ENCODE data around the gene ARF1.

ARF1 gene

DNA sequence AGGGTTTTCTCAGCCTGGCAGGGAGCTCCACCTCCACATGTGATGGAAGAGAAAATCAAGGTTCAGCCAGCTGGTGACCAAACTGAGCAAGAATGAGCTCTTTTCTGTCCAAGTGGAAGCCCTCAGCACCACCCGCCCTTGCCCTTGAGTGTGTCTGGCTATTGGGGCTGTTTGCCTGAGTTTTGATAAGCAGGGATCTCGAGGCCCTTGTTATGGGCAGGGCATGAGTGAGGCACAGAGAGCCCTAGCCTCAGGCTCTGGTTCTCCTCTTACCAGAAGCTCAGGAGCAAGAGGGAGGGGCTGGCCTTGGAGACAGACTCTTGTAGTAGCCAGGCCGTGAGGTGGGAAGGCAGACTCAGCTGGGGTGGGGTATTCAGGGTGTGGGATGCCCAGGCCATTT, 37.5 kb upstream of the ARF1 start:
- no peak overlapping the region for H3K4me2 ChIP-seq
- H3K79me2 ChIP-seq (ENCODE audit: insufficient read depth, low read depth) = no peaks in the 10 kb centered on the region
- H3K36me3 ChIP-seq (ENCODE audit: insufficient read depth) = no peaks in the 10 kb centered on the region
- TF ChIP-seq, protein P1, sequence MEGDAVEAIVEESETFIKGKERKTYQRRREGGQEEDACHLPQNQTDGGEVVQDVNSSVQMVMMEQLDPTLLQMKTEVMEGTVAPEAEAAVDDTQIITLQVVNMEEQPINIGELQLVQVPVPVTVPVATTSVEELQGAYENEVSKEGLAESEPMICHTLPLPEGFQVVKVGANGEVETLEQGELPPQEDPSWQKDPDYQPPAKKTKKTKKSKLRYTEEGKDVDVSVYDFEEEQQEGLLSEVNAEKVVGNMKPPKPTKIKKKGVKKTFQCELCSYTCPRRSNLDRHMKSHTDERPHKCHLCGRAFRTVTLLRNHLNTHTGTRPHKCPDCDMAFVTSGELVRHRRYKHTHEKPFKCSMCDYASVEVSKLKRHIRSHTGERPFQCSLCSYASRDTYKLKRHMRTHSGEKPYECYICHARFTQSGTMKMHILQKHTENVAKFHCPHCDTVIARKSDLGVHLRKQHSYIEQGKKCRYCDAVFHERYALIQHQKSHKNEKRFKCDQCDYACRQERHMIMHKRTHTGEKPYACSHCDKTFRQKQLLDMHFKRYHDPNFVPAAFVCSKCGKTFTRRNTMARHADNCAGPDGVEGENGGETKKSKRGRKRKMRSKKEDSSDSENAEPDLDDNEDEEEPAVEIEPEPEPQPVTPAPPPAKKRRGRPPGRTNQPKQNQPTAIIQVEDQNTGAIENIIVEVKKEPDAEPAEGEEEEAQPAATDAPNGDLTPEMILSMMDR (conservative IDR thresholded peaks at IDR 0.05; ENCODE audit: low read depth, low read length) = no peak
- H3K27me3 ChIP-seq (ENCODE audit: insufficient read depth, low read depth) = no peaks in the 10 kb centered on the region
- no peak overlapping the region for H3K4me3 ChIP-seq (IDR thresholded peaks at IDR 0.05; ENCODE audit: insufficient read depth, low read depth, low read length)
- no peaks in the 10 kb centered on the region for H4K20me1 ChIP-seq (ENCODE audit: insufficient read depth)
- H3K9ac ChIP-seq = no peak overlapping the region
- no peak overlapping the region for H3K27ac ChIP-seq
- H3K4me1 ChIP-seq (ENCODE audit: low read depth, poor library complexity, severe bottlenecking) = no peaks in the 10 kb centered on the region
- H2AFZ ChIP-seq (ENCODE audit: low read depth) = no peak overlapping the region

DNA sequence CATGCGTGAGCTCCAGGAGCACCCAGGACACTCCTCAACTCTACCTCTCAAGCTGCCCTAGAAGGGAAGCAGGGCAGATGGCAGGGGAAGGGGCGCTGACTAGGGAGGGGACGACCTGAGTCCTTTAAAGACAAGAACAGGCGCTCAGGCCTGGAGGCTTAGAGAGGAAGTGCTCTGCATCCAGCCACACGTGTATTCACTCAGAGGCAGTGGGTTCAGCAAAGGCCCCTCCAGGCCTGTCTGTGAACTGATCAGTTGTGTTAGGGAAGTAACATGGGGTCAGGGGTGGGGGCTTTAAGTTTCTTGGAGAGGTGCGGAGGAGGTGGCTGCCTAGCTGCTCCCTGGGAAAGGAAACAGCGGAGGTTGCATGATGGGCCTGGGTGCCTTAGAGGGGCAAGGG, 37.1 kb upstream of the ARF1 start:
- Histone ChIP-seq H3K9ac (no peak overlapping the region), H4K20me1 (ENCODE audit: insufficient read depth) (no peaks in the 10 kb centered on the region), H3K4me3 (IDR thresholded peaks at IDR 0.05; ENCODE audit: insufficient read depth, low read depth, low read length) (no peak overlapping the region), H3K36me3 (ENCODE audit: insufficient read depth) (no peaks in the 10 kb centered on the region), H3K79me2 (ENCODE audit: insufficient read depth, low read depth) (no peaks in the 10 kb centered on the region), H2AFZ (ENCODE audit: low read depth) (no peak overlapping the region), H3K4me1 (ENCODE audit: low read depth, poor library complexity, severe bottlenecking) (no peaks in the 10 kb centered on the region), H3K27me3 (ENCODE audit: insufficient read depth, low read depth) (no peaks in the 10 kb centered on the region), H3K27ac (no peak overlapping the region), H3K4me2 (no peak overlapping the region)
- TF ChIP-seq, protein P1 (conservative IDR thresholded peaks at IDR 0.05; ENCODE audit: low read depth, low read length) = no peak

DNA sequence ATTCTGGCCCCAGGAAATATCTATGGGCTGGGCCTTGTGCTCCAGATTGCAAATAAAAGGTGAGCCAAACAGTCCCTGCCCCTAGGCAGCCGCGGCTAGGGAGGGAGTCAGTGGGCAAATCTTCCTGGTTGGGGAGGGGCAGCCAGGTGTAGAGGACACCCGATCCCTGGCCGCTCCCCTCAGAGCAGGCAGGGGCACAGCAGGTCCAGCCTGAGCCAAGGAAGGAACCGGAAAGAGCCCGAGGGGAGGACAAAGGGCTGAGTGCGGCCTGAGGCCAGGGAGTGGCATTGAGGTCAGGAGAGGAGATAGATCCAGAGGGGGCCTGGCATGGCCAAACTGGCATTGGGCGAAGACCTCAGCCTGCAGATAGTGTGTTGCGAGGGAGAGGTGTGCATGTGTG, 36.6 kb upstream of the ARF1 start:
- Histone ChIP-seq H3K4me1 (ENCODE audit: low read depth, poor library complexity, severe bottlenecking) (no peaks in the 10 kb centered on the region), H3K79me2 (ENCODE audit: insufficient read depth, low read depth) (no peaks in the 10 kb centered on the region), H3K4me3 (IDR thresholded peaks at IDR 0.05; ENCODE audit: insufficient read depth, low read depth, low read length) (no peak overlapping the region), H3K27me3 (ENCODE audit: insufficient read depth, low read depth) (no peaks in the 10 kb centered on the region), H3K4me2 (no peak overlapping the region), H3K36me3 (ENCODE audit: insufficient read depth) (no peaks in the 10 kb centered on the region), H4K20me1 (ENCODE audit: insufficient read depth) (no peaks in the 10 kb centered on the region), H2AFZ (ENCODE audit: low read depth) (no peak overlapping the region), H3K9ac (no peak overlapping the region), H3K27ac (no peak overlapping the region)
- TF ChIP-seq, protein P1 (conservative IDR thresholded peaks at IDR 0.05; ENCODE audit: low read depth, low read length) = no peak

DNA sequence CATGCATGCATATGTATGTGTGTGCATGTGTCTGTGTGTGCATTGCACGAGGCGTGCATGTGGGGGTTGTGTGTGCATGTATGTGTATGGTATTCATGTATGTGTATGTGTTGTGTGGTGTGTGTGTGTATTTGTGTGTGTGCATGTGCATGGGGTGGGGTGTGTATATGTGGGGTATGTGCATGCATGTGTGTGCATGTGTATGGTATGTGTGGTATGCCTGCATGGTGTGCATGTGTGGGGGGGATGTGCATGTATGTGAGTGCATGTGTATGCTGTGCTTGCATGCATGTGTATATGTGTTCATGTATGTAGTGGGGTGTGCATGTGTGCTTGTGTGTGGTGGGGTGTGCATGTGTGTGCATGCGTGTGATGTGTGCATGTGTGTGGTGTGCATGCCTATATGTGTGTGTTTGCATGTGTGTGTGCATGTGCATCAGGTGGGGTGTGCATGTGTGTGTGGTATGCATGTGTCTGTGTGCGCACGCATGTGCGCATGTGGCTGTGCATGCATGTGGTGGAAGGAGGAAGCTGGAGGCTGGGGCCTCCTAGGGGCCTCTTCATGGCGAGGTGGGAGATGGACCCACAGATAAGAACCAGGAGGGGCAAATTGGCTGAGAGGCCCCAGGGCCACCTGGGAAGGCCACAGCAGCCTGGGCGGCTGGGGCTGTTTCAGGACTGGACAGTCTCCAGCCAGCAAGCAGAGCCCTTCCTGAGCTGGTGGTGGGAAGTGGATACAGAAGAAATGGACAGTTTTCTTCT, 35.9 kb upstream of the ARF1 start:
- TF ChIP-seq, protein P1 (conservative IDR thresholded peaks at IDR 0.05; ENCODE audit: low read depth, low read length) = no peak
- Histone ChIP-seq H3K27ac (no peak overlapping the region), H3K36me3 (ENCODE audit: insufficient read depth) (no peaks in the 10 kb centered on the region), H3K27me3 (ENCODE audit: insufficient read depth, low read depth) (no peaks in the 10 kb centered on the region), H3K4me3 (IDR thresholded peaks at IDR 0.05; ENCODE audit: insufficient read depth, low read depth, low read length) (no peak overlapping the region), H3K4me1 (ENCODE audit: low read depth, poor library complexity, severe bottlenecking) (no peaks in the 10 kb centered on the region), H3K79me2 (ENCODE audit: insufficient read depth, low read depth) (no peaks in the 10 kb centered on the region), H3K9ac (no peak overlapping the region), H4K20me1 (ENCODE audit: insufficient read depth) (no peaks in the 10 kb centered on the region), H3K4me2 (no peak overlapping the region), H2AFZ (ENCODE audit: low read depth) (no peak overlapping the region)
